NCI-H748 (cell line): ENCODE results near the gene ESYT3.
A peak's percentile ranks its signal among the peaks of the same experiment; 100 is the strongest.

Source experiments
- DNase-seq: peaks from one replicate; lab custom pipeline; 2025; ENCODE audit not compliant: unreplicated experiment; lab: John Stamatoyannopoulos, UW

The ESYT3 gene

DNA sequence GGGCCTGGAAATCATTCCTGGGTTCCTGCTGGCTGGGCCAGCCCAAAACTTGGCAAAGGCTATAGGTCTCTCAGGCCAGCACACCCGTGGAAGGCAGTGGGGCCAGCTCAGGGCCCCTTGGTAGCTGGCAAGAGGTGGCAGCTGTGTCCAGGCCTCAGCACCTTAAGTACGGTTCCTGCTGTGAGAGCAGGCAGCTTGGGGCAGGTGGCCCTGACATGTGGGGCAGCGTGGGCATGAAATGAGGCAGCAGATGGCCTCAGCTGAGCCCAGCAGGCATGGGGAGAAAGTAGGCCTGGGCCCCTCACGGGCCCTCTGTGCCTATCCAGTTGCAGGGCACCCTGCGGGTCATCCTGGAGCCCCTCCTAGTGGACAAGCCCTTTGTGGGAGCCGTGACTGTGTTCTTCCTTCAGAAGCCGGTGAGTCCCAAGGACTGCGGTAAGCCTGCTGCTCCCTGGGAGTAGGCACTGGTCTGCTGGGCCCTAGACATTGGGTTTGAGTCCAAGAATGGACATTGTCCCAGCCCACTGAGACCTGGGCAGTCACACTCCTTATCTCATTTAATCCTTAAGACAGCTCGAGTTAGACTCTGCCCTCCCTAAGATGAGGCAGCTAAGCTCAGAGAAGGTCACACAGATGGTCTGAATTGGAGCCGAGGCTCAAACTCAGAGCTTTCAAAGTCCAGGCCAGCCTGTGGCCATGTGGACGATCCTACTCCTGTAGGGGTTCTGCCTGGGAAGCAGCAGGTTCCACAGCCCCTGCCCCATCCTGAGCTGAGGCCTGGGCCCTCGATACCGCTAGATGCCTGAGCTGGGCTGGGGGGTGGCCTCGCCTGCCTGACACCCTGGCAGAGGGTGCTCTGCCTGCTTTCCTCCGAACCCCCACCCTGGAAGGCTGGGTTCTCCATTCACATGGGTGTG is 25.5 kb downstream of the ESYT3 start:
- DNase-seq = no peak

- DNase-seq = no peak
These were observed 26.3 kb downstream of the ESYT3 start for GRCh38 chr3:138460536-138461205.

GRCh38 chr3:138461246-138461645 is 26.8 kb downstream of the ESYT3 start:
- no peak for DNase-seq

DNA sequence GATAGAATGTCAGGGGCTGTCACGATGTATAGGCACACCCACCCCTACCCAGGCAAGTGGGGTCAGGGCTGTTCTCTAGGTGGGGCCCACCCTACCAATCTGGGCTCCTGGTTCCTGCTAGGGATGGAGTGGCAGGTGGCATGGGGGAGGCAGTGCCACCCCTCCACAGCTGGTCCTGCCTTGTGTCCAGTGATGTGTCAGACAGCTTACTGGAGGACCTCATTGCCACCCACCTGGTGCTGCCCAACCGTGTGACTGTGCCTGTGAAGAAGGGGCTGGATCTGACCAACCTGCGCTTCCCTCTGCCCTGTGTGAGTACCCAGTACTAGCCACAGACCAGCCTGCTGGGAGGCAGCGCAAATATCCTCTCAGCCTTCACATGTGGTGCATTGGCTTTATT is 27.5 kb downstream of the ESYT3 start:
- no peak for DNase-seq

- DNase-seq = no peak
These were observed 29.5 kb downstream of the ESYT3 start for GRCh38 chr3:138463724-138464490.

DNA sequence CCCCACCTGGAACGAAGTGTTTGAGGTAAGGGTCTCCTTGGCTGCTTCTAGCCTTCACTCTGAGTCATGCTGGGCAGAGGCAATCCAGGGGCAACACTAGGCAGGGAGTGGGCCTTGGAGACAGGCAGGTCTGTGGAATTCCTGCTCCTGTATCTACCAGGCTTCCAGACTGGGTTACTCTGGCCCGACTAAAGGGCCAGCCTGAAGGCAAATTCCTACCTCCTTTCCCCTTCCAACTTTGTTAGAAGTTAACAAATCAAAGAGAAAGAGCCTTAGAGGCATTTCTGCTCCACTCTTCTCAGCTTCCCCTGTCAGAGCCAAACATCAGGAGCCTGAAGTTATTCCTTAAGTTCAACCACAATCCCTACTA is 30.1 kb downstream of the ESYT3 start:
- DNase-seq = no peak

DNA sequence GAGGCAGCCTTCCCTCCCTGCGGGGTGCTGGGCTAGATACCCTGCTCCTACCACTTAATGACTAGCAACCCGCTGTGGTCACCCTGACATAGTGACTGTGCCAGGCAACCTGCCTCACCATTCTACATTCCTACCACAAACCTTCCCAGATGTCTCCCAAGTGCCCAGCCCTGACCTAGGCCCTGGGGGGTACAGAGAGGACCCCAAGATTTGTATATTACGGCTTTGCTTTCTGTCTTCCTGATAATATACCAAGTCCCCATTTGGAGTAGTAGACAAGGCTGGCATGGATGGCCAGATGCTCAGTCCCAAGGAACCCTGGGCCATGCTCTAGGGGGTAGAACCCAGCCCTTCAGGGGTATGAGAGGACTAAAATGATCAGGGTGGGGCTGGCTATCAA is 31.0 kb downstream of the ESYT3 start:
- no peak for DNase-seq

- no peak for DNase-seq
These were observed 31.5 kb downstream of the ESYT3 start for GRCh38 chr3:138465925-138466324.

DNA sequence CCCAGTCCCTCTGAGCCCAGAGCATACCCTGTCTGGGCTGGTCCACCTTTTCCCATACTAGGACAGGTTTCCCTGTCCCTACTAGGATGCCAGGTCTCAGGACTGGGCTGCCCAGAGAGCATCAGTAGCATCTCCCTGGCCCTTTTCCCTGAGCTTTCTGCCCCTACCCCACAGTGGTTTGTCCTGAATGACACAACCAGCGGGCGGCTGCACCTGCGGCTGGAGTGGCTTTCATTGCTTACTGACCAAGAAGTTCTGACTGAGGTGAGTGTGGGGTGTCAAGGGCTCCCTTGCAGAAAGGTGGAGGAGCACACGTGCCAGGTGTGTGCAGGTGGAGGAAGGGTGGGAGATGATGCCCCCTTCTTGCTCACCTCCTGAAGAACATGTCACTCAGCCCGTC is 33.5 kb downstream of the ESYT3 start:
- DNase-seq = no peak

DNA sequence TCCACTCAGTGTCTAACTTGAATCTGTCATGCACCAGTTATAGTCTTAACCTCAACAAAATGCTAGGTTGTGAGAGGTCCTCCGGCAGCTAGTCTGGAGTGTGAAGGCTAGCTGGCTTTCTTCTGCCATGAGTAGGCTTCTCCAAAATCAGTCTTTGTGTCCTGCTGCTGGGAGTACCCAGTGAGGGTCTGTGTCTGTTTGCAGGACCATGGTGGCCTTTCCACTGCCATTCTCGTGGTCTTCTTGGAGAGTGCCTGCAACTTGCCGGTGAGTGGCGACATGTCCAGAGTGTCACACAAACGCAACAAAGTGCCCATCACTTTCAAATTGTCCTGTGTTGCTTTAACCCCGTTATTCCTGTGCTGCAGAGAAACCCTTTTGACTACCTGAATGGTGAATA is 34.0 kb downstream of the ESYT3 start:
- DNase-seq = no peak

DNA sequence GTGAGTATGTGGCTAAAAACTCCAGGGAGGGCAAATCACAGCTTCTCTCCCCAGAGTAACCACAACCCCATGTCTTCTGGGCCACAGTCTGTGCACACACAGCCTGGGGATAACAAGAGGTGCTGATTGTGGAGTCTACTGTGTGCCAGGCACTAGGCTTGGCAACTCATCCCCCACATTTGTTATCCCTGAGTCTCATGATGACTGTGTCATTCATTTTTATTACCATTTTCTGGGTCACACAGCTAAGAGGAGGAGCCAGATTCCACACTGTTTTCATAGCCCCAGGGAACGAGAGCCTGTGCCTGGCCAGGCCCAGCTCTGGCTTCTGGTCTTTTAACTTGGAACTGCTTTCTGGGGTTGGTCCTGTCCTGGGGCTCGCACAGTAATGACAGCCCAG is 34.5 kb downstream of the ESYT3 start:
- no peak for DNase-seq

GRCh38 chr3:138469874-138470273 is 35.5 kb downstream of the ESYT3 start:
- no peak for DNase-seq

GRCh38 chr3:138470687-138471086 is 36.3 kb downstream of the ESYT3 start:
- no peak for DNase-seq

GRCh38 chr3:138471481-138471880 is 37.1 kb downstream of the ESYT3 start:
- DNase-seq = no peak

DNA sequence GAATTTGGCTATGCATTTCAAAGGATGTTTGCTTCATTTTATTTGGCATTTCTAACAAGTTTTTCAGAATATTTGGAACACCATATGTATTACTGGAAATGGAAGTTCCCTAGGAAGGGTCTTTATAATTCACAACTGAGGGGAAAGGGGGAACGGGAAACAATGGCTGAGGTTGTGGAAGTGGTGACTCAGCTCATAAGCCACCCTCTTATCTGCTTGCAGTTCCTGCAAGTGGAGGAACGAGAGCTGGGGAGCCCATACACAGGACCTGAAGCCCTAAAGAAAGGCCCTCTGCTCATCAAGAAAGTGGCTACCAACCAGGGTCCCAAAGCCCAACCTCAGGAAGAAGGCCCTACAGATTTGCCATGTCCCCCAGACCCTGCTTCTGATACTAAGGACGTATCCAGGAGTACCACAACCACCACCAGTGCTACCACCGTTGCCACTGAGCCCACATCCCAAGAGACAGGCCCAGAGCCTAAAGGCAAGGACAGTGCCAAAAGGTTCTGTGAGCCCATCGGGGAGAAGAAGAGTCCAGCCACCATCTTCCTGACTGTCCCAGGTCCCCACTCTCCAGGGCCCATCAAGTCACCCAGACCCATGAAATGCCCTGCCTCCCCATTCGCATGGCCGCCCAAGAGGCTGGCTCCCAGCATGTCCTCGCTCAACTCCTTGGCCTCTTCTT is 37.9 kb downstream of the ESYT3 start:
- no peak for DNase-seq

- no peak for DNase-seq
These were observed 39.0 kb downstream of the ESYT3 start for GRCh38 chr3:138473391-138473790.

DNA sequence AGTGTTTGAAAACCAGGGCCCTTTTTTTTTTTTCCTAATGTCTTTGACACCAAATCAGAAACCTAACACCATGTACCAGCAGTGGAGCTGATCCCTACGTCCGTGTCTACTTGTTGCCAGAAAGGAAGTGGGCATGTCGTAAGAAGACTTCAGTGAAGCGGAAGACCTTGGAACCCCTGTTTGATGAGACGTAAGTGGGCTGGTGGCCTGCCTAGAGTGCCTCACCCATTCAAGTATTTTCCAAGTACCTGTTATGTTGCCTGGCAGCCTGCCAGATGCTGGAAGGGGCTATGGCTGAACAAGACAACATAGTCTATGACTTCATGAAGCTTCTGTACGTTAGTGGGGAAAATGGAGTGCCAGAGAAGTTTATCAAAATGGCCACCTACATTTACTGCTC is 39.7 kb downstream of the ESYT3 start:
- DNase-seq = no peak

- no peak for DNase-seq
These were observed 42.1 kb downstream of the ESYT3 start for GRCh38 chr3:138476526-138476925.

DNA sequence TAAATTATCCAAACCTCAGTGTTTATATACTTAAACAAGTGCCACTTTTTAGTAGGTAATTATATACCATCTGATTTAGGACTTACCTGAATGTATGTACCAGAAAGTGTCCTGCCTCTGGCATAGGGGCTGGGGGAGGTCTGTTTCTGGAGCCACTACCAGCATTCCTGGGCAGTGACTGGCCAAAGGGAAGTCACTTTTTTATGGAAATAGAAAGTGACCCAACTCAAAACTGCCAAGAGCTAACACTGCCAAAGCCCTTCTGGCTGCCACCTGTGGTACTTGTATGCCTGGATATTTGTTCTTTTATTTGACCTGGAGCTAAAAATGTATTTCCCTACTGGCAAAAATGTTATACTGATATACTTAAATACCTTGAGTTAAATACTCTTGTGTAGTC is 42.7 kb downstream of the ESYT3 start:
- DNase-seq = no peak

- DNase-seq = no peak
These were observed 43.4 kb downstream of the ESYT3 start for GRCh38 chr3:138477801-138478200.

GRCh38 chr3:138479438-138479863 is 45.0 kb downstream of the ESYT3 start:
- peak; percentile 57 for DNase-seq
